ENCODE data around the gene POFUT2.

GRCh38 chr21:45265721-45266517 lies 21.8 kb downstream of the POFUT2 start:
- TF ChIP-seq CTCF (IDR thresholded peaks at IDR 0.05 in 4 of 5, conservative IDR thresholded peaks at IDR 0.05 in 1 of 5): no peak
- no peak for TF ChIP-seq POLR2A (IDR thresholded peaks at IDR 0.05)

Data from gastrocnemius medialis (tissue), 4 donors.